AG10803 (cell line): Measurements from ENCODE around the gene HEATR3.
A peak's percentile ranks its signal among the peaks of the same experiment; 100 is the strongest.

ENCODE experiments used
- DNase-seq: peaks from one replicate; pipeline ENCODE4 v3.0.0; 2010; ENCODE audit warnings: low read depth
- H3K4me3 ChIP-seq: 2 replicates; pipeline ENCODE4 v1.5.1; 2011; ENCODE audit warnings: mild to moderate bottlenecking, low read length, control low read depth
- CTCF ChIP-seq: conservative IDR thresholded peaks from 2 replicates; pipeline ENCODE4 v1.5.1; 2011; ENCODE audit warnings: mild to moderate bottlenecking, low read length, control low read depth, inconsistent platforms

HEATR3 gene

GRCh38 chr16:50025537-50025931, 40.2 kb upstream of the HEATR3 start:
- peak overlapping the region; percentile 93 for H3K4me3 ChIP-seq
- peak; percentile 12 for DNase-seq
- TF ChIP-seq CTCF: no peak

GRCh38 chr16:50027829-50028228, 37.9 kb upstream of the HEATR3 start:
- DNase-seq: no peak
- no peak overlapping the region for H3K4me3 ChIP-seq
- no peak for TF ChIP-seq CTCF

GRCh38 chr16:50035468-50035992, 30.2 kb upstream of the HEATR3 start:
- no peak overlapping the region for H3K4me3 ChIP-seq
- no peak for TF ChIP-seq CTCF
- no peak for DNase-seq

GRCh38 chr16:50036426-50036825, 29.3 kb upstream of the HEATR3 start:
- DNase-seq: no peak
- TF ChIP-seq CTCF: no peak
- no peak overlapping the region for H3K4me3 ChIP-seq

GRCh38 chr16:50037662-50038220, 28.0 kb upstream of the HEATR3 start:
- no peak for TF ChIP-seq CTCF
- peak; percentile 9 for DNase-seq
- no peak overlapping the region for H3K4me3 ChIP-seq

GRCh38 chr16:50038286-50038685, 27.5 kb upstream of the HEATR3 start:
- TF ChIP-seq CTCF: no peak
- DNase-seq: no peak
- no peak overlapping the region for H3K4me3 ChIP-seq

GRCh38 chr16:50038756-50039529, 26.8 kb upstream of the HEATR3 start:
- no peak overlapping the region for H3K4me3 ChIP-seq
- no peak for DNase-seq
- no peak for TF ChIP-seq CTCF
